Subcutaneous abdominal adipose tissue (tissue), 5 donors: ENCODE measurements around the gene WIF1.

Source experiments
- H3K27ac ChIP-seq: one replicate; pipeline ENCODE4 v1.7.0; 2013; ENCODE audit warnings: low read depth, mild to moderate bottlenecking, inconsistent platforms, low read length, moderate library complexity
- H3K27me3 ChIP-seq, 5 donors: one replicate each; pipeline ENCODE4 v1.7.0; 2013; ENCODE audit warnings: low read length in 5 of 5, inconsistent platforms in 1 of 5; ENCODE audit not compliant: control insufficient read depth in 5 of 5, insufficient read depth in 4 of 5
- H3K36me3 ChIP-seq, 5 donors: one replicate each; pipeline ENCODE4 v1.7.0; 2013; ENCODE audit warnings: low read length in 5 of 5; ENCODE audit not compliant: control insufficient read depth in 5 of 5, insufficient read depth in 5 of 5
- H3K4me1 ChIP-seq, 5 donors: one replicate each; pipeline ENCODE4 v1.7.0; 2013; ENCODE audit warnings: low read length in 5 of 5, mild to moderate bottlenecking in 3 of 5, moderate library complexity in 1 of 5; ENCODE audit not compliant: control insufficient read depth in 5 of 5, insufficient read depth in 5 of 5
- H3K4me3 ChIP-seq, 5 donors: one replicate each; pipeline ENCODE4 v1.7.0; 2013; ENCODE audit warnings: low read length in 5 of 5, low read depth in 1 of 5
- H3K9ac ChIP-seq, 5 donors: one replicate each; pipeline ENCODE4 v1.7.0; 2013; ENCODE audit warnings: low read length in 5 of 5, mild to moderate bottlenecking in 4 of 5, moderate library complexity in 3 of 5
- H3K9me3 ChIP-seq, 5 donors: one replicate each; pipeline ENCODE4 v1.7.0; 2013; ENCODE audit warnings: low read length in 5 of 5; ENCODE audit not compliant: control insufficient read depth in 5 of 5
- donor health status: healthy.
- donor health status: healthy.
- donor health status: healthy.
- donor health status: healthy.
- donor health status: healthy.

The WIF1 gene

DNA sequence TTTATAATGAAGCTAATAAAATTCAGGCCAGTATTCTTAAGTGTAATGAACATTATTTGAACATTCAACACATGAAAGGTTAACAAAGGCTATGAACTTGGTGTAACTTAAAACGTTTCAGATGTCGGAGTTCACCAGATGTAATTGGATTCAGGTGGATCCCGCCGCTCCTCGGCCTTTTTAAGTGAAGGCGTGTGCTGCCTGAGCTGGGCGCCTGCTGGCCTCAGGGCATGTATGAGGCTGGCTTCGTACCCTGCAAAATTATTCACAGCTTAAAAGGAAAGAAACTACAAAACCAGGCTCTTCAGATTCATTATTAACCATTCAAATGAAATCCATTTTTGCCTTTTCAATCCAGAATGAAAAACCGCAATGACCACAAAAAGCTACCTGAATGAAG is 69.9 kb downstream of the WIF1 start:
- Histone ChIP-seq H3K27ac (no peak overlapping the region), H3K36me3 (no peaks in the 10 kb centered on the region), H3K9ac (no peak overlapping the region), H3K9me3 (no peaks in the 10 kb centered on the region), H3K4me1 (no peaks in the 10 kb centered on the region), H3K4me3 (no peak overlapping the region), H3K27me3 (no peaks in the 10 kb centered on the region)

DNA sequence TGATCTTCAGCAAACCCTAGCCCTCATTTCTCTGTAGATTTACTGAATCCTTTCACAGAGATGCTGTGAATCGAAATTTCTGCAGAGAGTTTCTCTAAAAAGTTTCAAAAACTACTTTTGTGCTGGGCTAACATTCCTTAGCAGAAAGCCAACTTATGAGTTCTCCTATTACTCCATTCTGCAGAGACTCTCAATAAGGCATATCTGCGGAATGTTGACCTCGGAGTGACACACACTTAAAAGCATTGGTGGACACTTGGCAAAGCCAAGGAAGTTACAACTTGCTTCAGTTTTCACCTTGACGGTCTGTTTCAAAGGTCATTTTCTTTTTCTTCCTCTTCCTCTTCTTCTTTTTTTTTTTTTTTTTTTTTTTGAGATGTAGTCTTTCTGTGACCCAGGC is 75.8 kb downstream of the WIF1 start:
- Histone ChIP-seq H3K9ac (no peak overlapping the region), H3K4me1 (no peaks in the 10 kb centered on the region)

DNA sequence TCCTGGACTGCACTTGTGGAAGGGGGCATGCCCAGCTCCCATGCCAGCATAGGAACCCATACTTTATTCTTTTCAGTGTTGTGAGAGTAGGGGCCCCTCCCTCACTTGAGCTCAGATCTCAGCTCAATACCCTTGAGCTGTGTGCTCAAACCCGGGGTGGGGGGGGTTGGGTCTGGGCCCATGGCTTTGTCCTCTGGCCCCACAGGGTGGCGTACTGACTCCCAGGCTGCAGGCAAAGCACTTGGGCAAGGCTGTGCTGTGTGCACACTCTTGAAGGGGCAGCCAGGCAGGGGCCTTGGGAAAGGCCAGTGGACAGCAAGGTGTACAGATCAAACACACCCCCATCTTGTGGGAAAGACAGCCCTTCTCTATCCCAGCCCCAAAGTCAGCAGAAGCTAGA is 81.8 kb downstream of the WIF1 start:
- Histone ChIP-seq H3K4me1 (no peaks in the 10 kb centered on the region), H3K27ac (no peak overlapping the region)

More for the DNA sequence above, 75.8 kb downstream of the WIF1 start:
- H3K27ac ChIP-seq, result no peak overlapping the region
- H3K36me3 ChIP-seq, result no peaks in the 10 kb centered on the region
- no peaks in the 10 kb centered on the region for H3K27me3 ChIP-seq
- H3K9me3 ChIP-seq, result no peaks in the 10 kb centered on the region
- no peak overlapping the region for H3K4me3 ChIP-seq

DNA sequence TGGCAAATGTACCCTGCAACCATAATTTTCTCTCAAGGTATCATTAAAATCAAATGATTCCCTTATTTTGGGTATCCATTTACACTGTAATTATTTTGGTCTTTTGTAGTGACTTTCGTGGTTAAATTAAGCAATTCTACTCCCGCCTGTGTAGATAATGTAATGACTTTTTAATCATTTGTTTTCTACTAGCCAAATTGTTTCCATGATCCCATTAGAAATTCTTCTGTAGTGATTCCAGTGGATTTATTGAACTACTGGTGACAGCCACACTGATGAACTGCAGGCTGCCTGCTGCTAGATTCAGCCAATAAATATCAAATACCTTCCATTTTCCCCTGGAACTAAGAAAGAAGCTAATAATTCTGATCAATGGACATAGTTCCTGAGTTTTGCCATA is 96.0 kb downstream of the WIF1 start:
- H3K4me1 ChIP-seq, result no peaks in the 10 kb centered on the region
- peaks cover 0 to 8% (median 0%) of the 10 kb centered on the region in 5 donors for H3K9me3 ChIP-seq
- no peaks in the 10 kb centered on the region for H3K36me3 ChIP-seq
- H3K27ac ChIP-seq, result no peak overlapping the region
- no peaks in the 10 kb centered on the region for H3K27me3 ChIP-seq
- no peak overlapping the region for H3K9ac ChIP-seq
- no peak overlapping the region for H3K4me3 ChIP-seq

More for the DNA sequence above, 81.8 kb downstream of the WIF1 start:
- Histone ChIP-seq H3K9ac (no peak overlapping the region), H3K27me3 (peaks cover 0 to 2% (median 0%) of the 10 kb centered on the region in 5 donors), H3K36me3 (no peaks in the 10 kb centered on the region), H3K4me3 (no peak overlapping the region), H3K9me3 (peaks cover 0 to 6% (median 0%) of the 10 kb centered on the region in 5 donors)

DNA sequence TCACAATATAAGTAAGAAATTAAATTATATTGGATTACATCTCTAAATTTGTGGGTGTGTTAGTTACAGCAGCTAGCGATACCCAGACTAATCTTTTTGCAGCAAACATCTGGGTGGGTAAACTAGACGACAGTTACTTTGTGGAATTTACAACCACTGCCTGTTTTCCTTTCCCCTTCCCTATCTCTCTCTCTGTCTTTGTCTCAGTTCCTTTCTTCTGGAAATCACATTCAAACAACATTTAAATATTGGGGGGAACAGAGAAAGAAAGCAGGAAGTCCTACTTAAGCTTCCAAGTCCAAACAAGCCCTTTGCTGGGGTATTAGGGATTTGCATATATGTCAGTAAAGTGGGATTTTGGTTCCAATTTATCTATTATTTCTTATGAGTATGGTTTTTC is 97.6 kb downstream of the WIF1 start:
- Histone ChIP-seq H3K9me3 (peaks cover 0 to 8% (median 0%) of the 10 kb centered on the region in 5 donors), H3K9ac (no peak overlapping the region)

DNA sequence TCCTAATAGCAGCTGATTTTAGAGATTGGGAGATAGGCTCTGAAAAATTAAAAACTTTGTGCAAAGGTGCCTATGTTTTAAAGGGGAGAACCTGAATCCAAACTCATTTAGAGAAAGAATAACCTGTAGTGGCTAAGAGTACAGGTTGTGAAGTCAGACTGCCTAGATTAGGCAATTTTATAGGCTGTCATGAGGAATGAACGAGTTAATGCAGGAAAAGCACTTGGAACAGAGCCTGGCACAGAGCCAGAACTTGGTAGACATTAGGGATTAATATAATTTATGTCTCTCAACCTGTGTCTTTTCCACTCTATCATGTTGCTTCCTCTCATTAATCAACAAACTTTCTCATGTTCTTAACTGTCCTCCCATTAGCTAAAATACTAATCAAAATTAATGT is 98.1 kb downstream of the WIF1 start:
- Histone ChIP-seq H3K36me3 (no peaks in the 10 kb centered on the region), H3K27ac (no peak overlapping the region), H3K9ac (no peak overlapping the region), H3K4me1 (peaks cover 0 to 4% (median 0%) of the 10 kb centered on the region in 5 donors), H3K9me3 (peaks cover 0 to 8% (median 0%) of the 10 kb centered on the region in 5 donors), H3K27me3 (no peaks in the 10 kb centered on the region), H3K4me3 (no peak overlapping the region)

More for the DNA sequence above, 97.6 kb downstream of the WIF1 start:
- H3K27me3 ChIP-seq, result no peaks in the 10 kb centered on the region
- H3K4me1 ChIP-seq, result peaks cover 0 to 4% (median 0%) of the 10 kb centered on the region in 5 donors
- no peak overlapping the region for H3K4me3 ChIP-seq
- H3K36me3 ChIP-seq, result no peaks in the 10 kb centered on the region
- H3K27ac ChIP-seq, result no peak overlapping the region

DNA sequence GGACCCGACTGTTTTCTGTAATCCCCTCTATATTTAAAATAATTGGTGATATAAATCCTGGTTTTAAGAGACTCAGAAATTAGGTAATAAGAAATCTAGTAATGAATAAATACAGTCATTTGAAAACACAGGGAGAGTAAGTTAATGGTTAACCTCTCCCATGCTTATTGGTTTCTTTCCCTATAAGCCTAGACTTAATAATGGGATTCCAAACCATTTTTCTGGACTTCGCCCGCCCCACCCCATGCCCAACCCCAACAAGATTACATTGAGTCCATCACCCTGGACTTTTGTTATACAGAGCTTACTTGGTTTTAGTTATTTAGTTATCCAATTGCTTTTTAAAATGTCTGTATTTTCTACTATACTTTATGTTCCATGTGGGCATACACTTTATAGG is 98.7 kb downstream of the WIF1 start:
- Histone ChIP-seq H3K27me3 (no peaks in the 10 kb centered on the region), H3K4me3 (no peak overlapping the region), H3K36me3 (no peaks in the 10 kb centered on the region), H3K4me1 (peaks cover 0 to 4% (median 0%) of the 10 kb centered on the region in 5 donors), H3K27ac (no peak overlapping the region), H3K9ac (no peak overlapping the region), H3K9me3 (peaks cover 0 to 8% (median 0%) of the 10 kb centered on the region in 5 donors)

DNA sequence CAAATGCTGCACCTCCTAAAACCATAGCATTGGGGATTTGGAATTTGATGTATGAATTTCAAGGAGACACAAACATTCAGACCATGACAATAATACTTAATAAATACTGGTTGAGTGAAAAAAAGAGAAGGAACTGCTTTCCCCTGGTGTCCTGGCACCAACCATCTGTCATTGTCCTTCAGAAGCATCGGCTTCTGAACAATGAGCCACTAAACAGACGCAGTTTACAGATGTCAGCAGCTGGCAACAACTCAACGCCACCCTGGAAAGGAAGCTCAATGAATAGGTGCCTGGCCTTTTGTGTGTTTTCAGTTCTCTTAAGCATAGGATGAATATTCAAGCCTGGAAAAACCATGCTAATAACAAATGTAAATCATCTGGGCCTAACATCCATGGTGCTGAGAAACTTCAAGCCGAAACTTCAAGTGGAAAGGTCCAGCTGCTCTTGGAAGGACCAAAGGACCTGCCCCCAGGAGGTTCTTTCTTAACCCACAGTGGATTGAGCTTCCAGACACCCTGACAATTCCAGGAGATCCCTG is 101.3 kb downstream of the WIF1 start:
- no peak overlapping the region for H3K9ac ChIP-seq
- no peak overlapping the region for H3K4me3 ChIP-seq
- no peaks in the 10 kb centered on the region for H3K9me3 ChIP-seq
- H3K27me3 ChIP-seq, result no peaks in the 10 kb centered on the region
- H3K4me1 ChIP-seq, result peaks cover 0 to 4% (median 0%) of the 10 kb centered on the region in 5 donors
- no peak overlapping the region for H3K27ac ChIP-seq
- no peaks in the 10 kb centered on the region for H3K36me3 ChIP-seq

DNA sequence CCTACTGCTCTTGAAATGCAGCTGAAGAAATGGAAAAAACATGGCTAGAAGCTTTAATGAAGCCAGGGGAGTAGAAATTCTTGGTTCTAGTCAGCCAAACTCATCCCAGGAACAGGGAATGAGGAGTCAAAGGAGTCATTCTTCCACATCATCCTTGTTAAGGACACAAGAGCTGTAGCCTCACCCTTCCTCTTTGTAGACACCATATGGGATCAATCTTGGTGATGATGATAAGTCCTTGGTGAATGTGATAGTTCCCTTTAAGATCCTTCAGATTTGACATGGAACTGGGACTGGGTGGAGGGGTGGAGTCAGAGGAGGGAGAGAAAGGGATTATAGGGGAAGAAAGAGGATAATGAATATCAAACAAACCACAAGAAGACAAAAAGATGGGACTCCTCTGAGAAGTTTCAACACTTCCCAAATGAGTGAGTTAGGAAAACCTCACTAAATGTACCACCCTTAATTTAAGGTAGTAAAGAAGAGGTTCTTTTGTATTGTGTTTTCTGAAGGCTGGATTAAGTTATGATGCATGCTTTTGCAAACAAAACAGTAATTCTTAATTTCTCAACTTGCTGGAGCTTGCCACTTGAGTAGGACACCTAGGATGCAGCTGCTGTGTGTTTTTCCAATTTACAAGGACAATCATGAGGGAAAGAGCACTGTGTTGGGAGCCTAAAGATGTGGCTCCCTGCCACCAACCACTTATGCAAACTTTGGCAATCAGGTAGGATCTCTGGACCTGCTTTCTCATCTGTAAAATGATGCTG is 104.0 kb downstream of the WIF1 start:
- Histone ChIP-seq H3K9ac (no peak overlapping the region), H3K9me3 (no peaks in the 10 kb centered on the region)

DNA sequence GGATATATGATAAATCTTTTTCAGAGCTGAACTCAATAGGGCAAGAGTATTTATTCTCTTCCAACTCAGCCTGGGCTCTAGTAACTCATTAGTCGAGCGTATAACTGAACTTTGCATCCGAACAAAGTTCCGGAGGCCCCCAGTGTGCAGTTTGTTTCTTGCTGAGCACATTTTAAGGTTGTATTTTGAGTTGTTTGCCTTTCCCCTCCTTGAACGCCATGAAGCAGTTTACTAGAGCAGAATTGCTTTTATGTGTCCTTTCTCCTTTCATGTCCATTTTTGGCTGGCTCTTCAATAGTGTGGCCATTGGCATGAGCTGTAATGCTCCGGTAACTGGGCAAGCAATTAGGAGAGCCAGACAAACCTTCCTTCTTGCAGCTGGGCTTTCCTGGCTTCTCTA is 105.3 kb downstream of the WIF1 start:
- Histone ChIP-seq H3K4me1 (peaks cover 0 to 10% (median 0%) of the 10 kb centered on the region in 5 donors), H3K9ac (no peak overlapping the region), H3K27ac (no peak overlapping the region), H3K4me3 (no peak overlapping the region), H3K27me3 (peaks cover 0 to 4% (median 0%) of the 10 kb centered on the region in 5 donors), H3K9me3 (no peaks in the 10 kb centered on the region), H3K36me3 (no peaks in the 10 kb centered on the region)

More for the DNA sequence above, 104.0 kb downstream of the WIF1 start:
- Histone ChIP-seq H3K4me3 (no peak overlapping the region), H3K27me3 (peaks cover 0 to 4% (median 0%) of the 10 kb centered on the region in 5 donors), H3K36me3 (no peaks in the 10 kb centered on the region), H3K27ac (no peak overlapping the region), H3K4me1 (peaks cover 0 to 10% (median 0%) of the 10 kb centered on the region in 5 donors)
